ENCODE measurements around the gene RCC2. TPM values are rescaled to one million over a fixed set of nuclear protein-coding genes. Genes with fewer than 3 reads are reported as not detected.

RCC2 gene
- total RNA-seq, 1 experiment from 2014 or later: 116 TPM

DNA sequence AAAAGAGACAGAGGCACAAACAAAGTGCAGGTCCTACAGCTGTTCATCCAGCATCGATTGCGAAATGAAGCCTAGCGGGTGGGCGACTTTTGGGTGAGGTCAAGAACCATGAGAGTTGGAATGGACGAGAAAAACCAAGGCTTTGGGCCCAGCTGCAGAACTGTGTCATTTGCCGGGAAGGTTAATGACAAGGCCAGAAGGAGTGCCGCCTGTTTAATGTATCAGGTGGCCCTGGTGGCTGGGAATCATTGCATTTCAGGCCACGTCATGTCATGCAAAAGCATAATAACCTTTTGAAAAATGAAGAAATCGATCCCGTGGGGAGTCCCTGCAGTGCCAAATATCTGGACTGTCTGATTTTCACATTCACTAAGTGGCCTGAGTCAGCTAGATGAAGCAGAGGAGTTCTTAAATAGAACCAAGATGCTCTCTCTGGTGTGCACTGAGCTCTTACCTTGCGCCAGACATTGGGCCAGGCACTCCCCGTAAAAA is 8.1 kb upstream of the RCC2 start:
- DNase-seq (ENCODE audit: low read depth, low spot score) (no peak), ATAC-seq (no peak)
- H3K36me3 ChIP-seq (ENCODE audit: control insufficient read depth, insufficient read depth, low read length): no peaks in the 10 kb centered on the region
- H3K27ac ChIP-seq (ENCODE audit: low read length): no peak overlapping the region
- H3K9me3 ChIP-seq (ENCODE audit: control insufficient read depth, insufficient read depth, low read depth, low read length): no peaks in the 10 kb centered on the region
- no peak overlapping the region for H3K4me3 ChIP-seq (ENCODE audit: low read depth in 2 of 2, low read length in 2 of 2)
- peaks cover 4% of the 10 kb centered on the region; the same call in 1 of the 2 replicates for H3K4me1 ChIP-seq (ENCODE audit: control insufficient read depth, insufficient read depth, low read length)
- in situ Hi-C loops (cut with HindIII; ENCODE audit: low pct_unique_long_range_greater_than_20kb, low sequenced_read_pairs) (no loop called here), intact Hi-C loops (cut with micrococcal nuclease; ENCODE audit: unreplicated experiment) (no loop called here)
- TF ChIP-seq CTCF (IDR thresholded peaks at IDR 0.05): no peak
- no peak for TF ChIP-seq POLR2AphosphoS5 (IDR thresholded peaks at IDR 0.05; ENCODE audit: low read depth, low read length)
- BruUV-seq (replicated peaks): no TSS peak
- POLR2A ChIA-PET: interaction anchor here (0.6 kb wide), 1 partner anchor 16 kb away, joined by 5 read pairs; no protein-coding TSS in a partner anchor
- no peaks in the 10 kb centered on the region for H3K27me3 ChIP-seq (ENCODE audit: control insufficient read depth, insufficient read depth, low read length)
- CTCF ChIA-PET: interaction anchor here (0.6 kb wide), 1 partner anchor 447 kb away, joined by 5 read pairs; no protein-coding TSS in a partner anchor

DNA sequence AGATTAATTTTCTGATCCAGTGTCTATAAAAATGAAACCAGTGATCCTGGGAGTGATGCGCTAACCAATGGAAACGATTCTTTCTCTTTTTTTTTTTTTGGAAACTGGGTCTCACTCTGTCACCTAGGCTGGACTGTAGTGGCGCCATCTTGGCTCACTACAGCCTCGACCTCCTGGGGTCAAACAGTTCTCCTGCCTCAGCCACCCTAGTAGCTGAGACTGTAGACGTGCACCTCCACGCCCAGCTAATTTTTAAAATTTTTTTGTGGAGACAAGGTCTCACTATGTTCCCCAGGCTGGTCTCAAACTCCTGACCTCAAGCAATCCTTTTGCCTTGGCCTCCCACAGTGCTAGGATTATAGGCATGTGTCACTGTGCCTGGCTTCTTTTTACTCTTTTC is 3.4 kb upstream of the RCC2 start:
- Histone ChIP-seq H3K27me3 (ENCODE audit: control insufficient read depth, insufficient read depth, low read length) (no peaks in the 10 kb centered on the region), H3K36me3 (ENCODE audit: control insufficient read depth, insufficient read depth, low read length) (peaks cover 2% of the 10 kb centered on the region; the same call in 1 of the 2 replicates), H3K4me1 (ENCODE audit: control insufficient read depth, insufficient read depth, low read length) (peaks cover 19% of the 10 kb centered on the region), H3K4me3 (ENCODE audit: low read depth in 2 of 2, low read length in 2 of 2) (no peak overlapping the region), H3K27ac (ENCODE audit: low read length) (no peak overlapping the region), H3K9me3 (ENCODE audit: control insufficient read depth, insufficient read depth, low read depth, low read length) (no peaks in the 10 kb centered on the region)
- POLR2A ChIA-PET: no interaction called here
- no TSS peak for BruUV-seq (replicated peaks)
- DNase-seq (ENCODE audit: low read depth, low spot score) (no peak), ATAC-seq (no peak)
- TF ChIP-seq CTCF (IDR thresholded peaks at IDR 0.05): no peak
- TF ChIP-seq, protein P1, sequence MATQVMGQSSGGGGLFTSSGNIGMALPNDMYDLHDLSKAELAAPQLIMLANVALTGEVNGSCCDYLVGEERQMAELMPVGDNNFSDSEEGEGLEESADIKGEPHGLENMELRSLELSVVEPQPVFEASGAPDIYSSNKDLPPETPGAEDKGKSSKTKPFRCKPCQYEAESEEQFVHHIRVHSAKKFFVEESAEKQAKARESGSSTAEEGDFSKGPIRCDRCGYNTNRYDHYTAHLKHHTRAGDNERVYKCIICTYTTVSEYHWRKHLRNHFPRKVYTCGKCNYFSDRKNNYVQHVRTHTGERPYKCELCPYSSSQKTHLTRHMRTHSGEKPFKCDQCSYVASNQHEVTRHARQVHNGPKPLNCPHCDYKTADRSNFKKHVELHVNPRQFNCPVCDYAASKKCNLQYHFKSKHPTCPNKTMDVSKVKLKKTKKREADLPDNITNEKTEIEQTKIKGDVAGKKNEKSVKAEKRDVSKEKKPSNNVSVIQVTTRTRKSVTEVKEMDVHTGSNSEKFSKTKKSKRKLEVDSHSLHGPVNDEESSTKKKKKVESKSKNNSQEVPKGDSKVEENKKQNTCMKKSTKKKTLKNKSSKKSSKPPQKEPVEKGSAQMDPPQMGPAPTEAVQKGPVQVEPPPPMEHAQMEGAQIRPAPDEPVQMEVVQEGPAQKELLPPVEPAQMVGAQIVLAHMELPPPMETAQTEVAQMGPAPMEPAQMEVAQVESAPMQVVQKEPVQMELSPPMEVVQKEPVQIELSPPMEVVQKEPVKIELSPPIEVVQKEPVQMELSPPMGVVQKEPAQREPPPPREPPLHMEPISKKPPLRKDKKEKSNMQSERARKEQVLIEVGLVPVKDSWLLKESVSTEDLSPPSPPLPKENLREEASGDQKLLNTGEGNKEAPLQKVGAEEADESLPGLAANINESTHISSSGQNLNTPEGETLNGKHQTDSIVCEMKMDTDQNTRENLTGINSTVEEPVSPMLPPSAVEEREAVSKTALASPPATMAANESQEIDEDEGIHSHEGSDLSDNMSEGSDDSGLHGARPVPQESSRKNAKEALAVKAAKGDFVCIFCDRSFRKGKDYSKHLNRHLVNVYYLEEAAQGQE (IDR thresholded peaks at IDR 0.05; ENCODE audit: insufficient read depth in 1 of 2, low read depth in 2 of 2, low read length in 1 of 2): no peak
- TF ChIP-seq TCF7L2 (IDR thresholded peaks at IDR 0.05; ENCODE audit: low read depth, low read length): no peak
- no peak for TF ChIP-seq POLR2AphosphoS5 (IDR thresholded peaks at IDR 0.05; ENCODE audit: low read depth, low read length)
- no peak for TF ChIP-seq SIN3A (IDR thresholded peaks at IDR 0.05; ENCODE audit: borderline replicate concordance, insufficient read depth, low read depth, low read length)
- CTCF ChIA-PET: no interaction called here
- in situ Hi-C loops (cut with HindIII; ENCODE audit: low pct_unique_long_range_greater_than_20kb, low sequenced_read_pairs) (no loop called here), intact Hi-C loops (cut with micrococcal nuclease; ENCODE audit: unreplicated experiment) (no loop called here)
